Measurements from ENCODE around the gene KCTD21.

DNA sequence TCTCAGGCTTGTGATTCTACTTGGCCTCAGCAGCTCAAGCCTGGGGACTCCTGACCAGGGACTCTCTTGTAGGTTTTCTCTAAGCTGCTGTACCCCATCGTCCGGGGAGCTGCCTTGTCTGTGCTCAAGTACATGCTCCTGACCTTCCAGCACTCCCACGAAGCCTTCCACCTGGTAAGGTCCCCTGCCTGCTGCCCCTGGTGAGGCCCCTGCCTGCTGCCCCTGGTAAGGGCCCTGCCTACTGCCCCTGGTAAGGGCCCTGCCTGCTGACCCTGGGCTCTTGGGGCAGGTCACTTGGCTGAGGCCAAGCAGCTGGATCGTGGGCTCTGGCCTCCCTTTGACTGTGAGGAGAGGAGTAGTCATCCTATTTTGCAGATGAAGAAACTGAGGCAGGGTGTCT is 11.6 kb upstream of the KCTD21 start:
- TF ChIP-seq CTCF (IDR thresholded peaks at IDR 0.05; ENCODE audit: low read length) (no peak), EZH2 (IDR thresholded peaks at IDR 0.05; ENCODE audit: borderline replicate concordance, low read length) (no peak)

Measured in OCI-LY1 (cell line).